ENCODE measurements around the gene MLLT10. TPM values are rescaled to one million over a fixed set of nuclear protein-coding genes. Genes with fewer than 3 reads are reported as not detected.
A peak's percentile ranks its signal among the peaks of the same experiment; 100 is the strongest.

MLLT10 gene
- total and polyA plus RNA-seq, 2 donors (not counting 3 experiments of a cell fraction or from before 2014, with no cell fraction given): 35.4 to 54.0 TPM

DNA sequence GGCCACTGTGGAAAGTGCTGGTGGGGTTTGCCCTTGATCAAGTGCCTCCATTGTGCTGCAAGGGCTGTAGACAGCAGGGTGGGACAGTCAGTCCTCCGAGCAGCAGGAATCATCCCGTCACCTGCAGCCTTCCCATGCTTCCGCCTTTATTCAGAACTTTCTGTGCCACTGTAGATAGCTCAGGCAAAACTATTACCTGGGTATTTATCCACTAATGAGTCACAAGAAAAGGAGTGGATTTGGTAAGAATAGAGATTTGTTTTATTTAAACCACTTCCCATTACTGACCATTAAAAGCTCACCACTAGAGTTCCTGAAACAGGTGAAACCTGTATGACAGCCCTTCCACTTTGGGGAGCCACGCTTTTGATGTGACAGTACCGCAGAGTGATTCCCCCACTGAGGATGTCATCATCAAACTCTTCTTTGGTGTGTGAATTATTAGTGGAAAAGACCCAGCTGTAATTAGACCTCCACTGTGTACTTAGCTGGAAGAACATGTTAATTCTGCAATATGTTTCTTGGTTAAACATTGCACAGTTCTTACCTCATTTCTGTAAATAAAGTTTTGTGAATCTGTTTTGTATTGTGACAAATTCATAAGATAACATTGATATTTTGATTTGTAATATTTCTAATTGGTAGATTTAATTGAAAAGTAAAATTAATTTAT, 208.8 kb downstream of the MLLT10 start:
- dilution Hi-C loops (cut with MboI; ENCODE audit: extremely low pct_ligation_motif_present, low sequenced_read_pairs) (no loop called here), intact Hi-C loops (cut with micrococcal nuclease) (no loop called here)
- peaks cover 15 to 17% of the 10 kb centered on the region in 2 experiments for H3K36me3 ChIP-seq (ENCODE audit: control insufficient read depth in 2 of 2, extremely low read depth in 1 of 2, insufficient read depth in 2 of 2, low read length in 2 of 2)
- H3K4me2 ChIP-seq (ENCODE audit: insufficient read depth, low read length): no peak overlapping the region
- no peak overlapping the region for H3K4me3 ChIP-seq (replicated peaks in 1 of 3; ENCODE audit: insufficient read depth in 1 of 3, low read depth in 1 of 3, low read length in 3 of 3)
- ChIA-PET POLR2A (no interaction called here), CTCF (interaction anchor here (1.0 kb wide), 1 partner anchor 13 kb away, joined by 3 read pairs; no protein-coding TSS in a partner anchor)
- no peaks in the 10 kb centered on the region for H3K27me3 ChIP-seq (ENCODE audit: control insufficient read depth in 2 of 2, insufficient read depth in 2 of 2, low read length in 2 of 2)
- DNase-seq (ENCODE audit: low read depth, low spot score) (no peak), FAIRE-seq (peak; percentile 31)
- H4K20me1 ChIP-seq (replicated peaks; ENCODE audit: control insufficient read depth, extremely low read depth, insufficient read depth, low read length): no peaks in the 10 kb centered on the region
- no peak for TF ChIP-seq EZH2 (IDR thresholded peaks at IDR 0.05; ENCODE audit: borderline replicate concordance, low read depth, low read length, severe bottlenecking)
- TSS peak; percentile 19 for BruUV-seq (replicated peaks)
- H3K27ac ChIP-seq (ENCODE audit: insufficient read depth, low read depth, low read length): no peak overlapping the region
- no peaks in the 10 kb centered on the region for H3K9me1 ChIP-seq (replicated peaks; ENCODE audit: control insufficient read depth, extremely low read depth, insufficient read depth, low read length)
- no peaks in the 10 kb centered on the region for H3K4me1 ChIP-seq (ENCODE audit: control insufficient read depth, extremely low read depth, insufficient read depth, low read length)
- no peaks in the 10 kb centered on the region for H3K79me2 ChIP-seq (ENCODE audit: control insufficient read depth, insufficient read depth, low read length)
- H3K9ac ChIP-seq (replicated peaks; ENCODE audit: extremely low read depth, insufficient read depth, low read length): no peak overlapping the region
- no peaks in the 10 kb centered on the region for H3K9me3 ChIP-seq (replicated peaks; ENCODE audit: control insufficient read depth, insufficient read depth, low read length)
- no peak overlapping the region for H2AFZ ChIP-seq (ENCODE audit: low read depth, low read length)

DNA sequence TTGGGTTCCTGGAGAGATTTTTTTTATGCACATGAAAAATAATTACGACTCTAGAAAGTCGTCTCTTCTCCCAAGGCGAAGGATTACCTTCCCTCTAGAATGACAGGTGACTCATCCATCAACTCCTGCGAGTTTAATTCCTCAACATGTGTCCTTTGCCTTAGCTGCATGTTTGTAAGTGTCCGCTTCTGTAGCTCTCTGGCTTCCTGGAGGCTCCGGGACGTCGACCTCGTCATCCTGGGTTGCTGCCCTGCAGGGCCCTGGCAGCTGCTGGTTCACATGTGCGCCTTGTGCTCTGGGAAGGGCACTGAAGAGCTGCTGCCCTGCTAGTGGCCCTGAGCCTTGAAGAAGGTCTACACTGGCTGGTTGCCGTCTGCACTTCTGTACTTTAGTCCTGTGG, 210.2 kb downstream of the MLLT10 start:
- Histone ChIP-seq H3K9me3 (replicated peaks; ENCODE audit: control insufficient read depth, insufficient read depth, low read length) (no peaks in the 10 kb centered on the region), H3K9me1 (replicated peaks; ENCODE audit: control insufficient read depth, extremely low read depth, insufficient read depth, low read length) (no peaks in the 10 kb centered on the region), H3K9ac (replicated peaks; ENCODE audit: extremely low read depth, insufficient read depth, low read length) (no peak overlapping the region), H4K20me1 (replicated peaks; ENCODE audit: control insufficient read depth, extremely low read depth, insufficient read depth, low read length) (no peaks in the 10 kb centered on the region), H2AFZ (ENCODE audit: low read depth, low read length) (no peak overlapping the region), H3K4me1 (ENCODE audit: control insufficient read depth, extremely low read depth, insufficient read depth, low read length) (no peaks in the 10 kb centered on the region), H3K4me2 (ENCODE audit: insufficient read depth, low read length) (no peak overlapping the region), H3K4me3 (replicated peaks in 1 of 3; ENCODE audit: insufficient read depth in 1 of 3, low read depth in 1 of 3, low read length in 3 of 3) (no peak overlapping the region), H3K27me3 (ENCODE audit: control insufficient read depth in 2 of 2, insufficient read depth in 2 of 2, low read length in 2 of 2) (no peaks in the 10 kb centered on the region), H3K27ac (ENCODE audit: insufficient read depth, low read depth, low read length) (no peak overlapping the region), H3K79me2 (ENCODE audit: control insufficient read depth, insufficient read depth, low read length) (no peaks in the 10 kb centered on the region), H3K36me3 (ENCODE audit: control insufficient read depth in 2 of 2, extremely low read depth in 1 of 2, insufficient read depth in 2 of 2, low read length in 2 of 2) (peaks cover 12 to 15% of the 10 kb centered on the region in 2 experiments)
- DNase-seq (ENCODE audit: low read depth, low spot score): no peak
- FAIRE-seq: no peak
- CTCF ChIA-PET: no interaction called here
- TF ChIP-seq, protein P1, sequence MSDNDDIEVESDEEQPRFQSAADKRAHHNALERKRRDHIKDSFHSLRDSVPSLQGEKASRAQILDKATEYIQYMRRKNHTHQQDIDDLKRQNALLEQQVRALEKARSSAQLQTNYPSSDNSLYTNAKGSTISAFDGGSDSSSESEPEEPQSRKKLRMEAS (IDR thresholded peaks at IDR 0.05; ENCODE audit: insufficient read depth, insufficient read length): no peak
- no peak for TF ChIP-seq POLR2AphosphoS5 (IDR thresholded peaks at IDR 0.05; ENCODE audit: insufficient read depth, low read depth, low read length)
- TF ChIP-seq POLR2A (IDR thresholded peaks at IDR 0.05; ENCODE audit: low read depth, low read length): no peak
- dilution Hi-C loops (cut with MboI; ENCODE audit: extremely low pct_ligation_motif_present, low sequenced_read_pairs) (no loop called here), intact Hi-C loops (cut with micrococcal nuclease) (no loop called here)
- POLR2A ChIA-PET: no interaction called here
- BruUV-seq (replicated peaks): no TSS peak

All from endothelial cell of umbilical vein (primary cell).